ENCODE data around the gene GLB1L3. TPM values are rescaled to one million over a fixed set of nuclear protein-coding genes. Genes with fewer than 3 reads are reported as not detected.

The GLB1L3 gene
- total RNA-seq, 2 donors from 2014 or later: 2.3 to 7.1 TPM

DNA sequence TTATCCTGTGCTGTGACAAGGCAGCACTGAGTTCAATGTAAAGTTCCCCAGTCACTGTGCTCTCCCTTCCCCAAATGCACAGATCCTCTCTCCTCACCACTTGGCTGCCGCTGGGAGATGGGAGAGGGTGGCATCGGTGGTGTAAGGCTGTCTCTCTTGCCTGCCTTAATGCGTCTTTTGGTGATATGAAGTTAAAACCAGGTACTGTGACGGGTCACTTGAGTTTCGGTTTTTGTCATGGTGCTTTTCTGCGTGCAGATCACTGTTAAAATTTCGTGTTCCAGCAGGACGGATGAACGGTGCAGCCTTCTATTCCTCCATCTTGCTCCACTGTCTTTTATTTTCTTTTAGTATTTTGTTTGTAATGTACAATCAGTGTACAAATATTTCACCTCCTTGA, 74.2 kb downstream of the GLB1L3 start:
- Mint-ChIP-seq H3K9me3 (peaks cover 2% of the 10 kb centered on the region), H3K27ac (no peak overlapping the region), H3K27me3 (ENCODE audit: insufficient read depth) (no peaks in the 10 kb centered on the region), H3K4me1 (peaks cover 7% of the 10 kb centered on the region), H3K36me3 (ENCODE audit: low read depth) (peaks cover 2% of the 10 kb centered on the region), H3K4me3 (no peak overlapping the region)
- H3K4me1 ChIP-seq (ENCODE audit: control insufficient read depth, insufficient read depth, low read length): no peaks in the 10 kb centered on the region
- no peaks in the 10 kb centered on the region for H3K36me3 ChIP-seq (ENCODE audit: control insufficient read depth, insufficient read depth, low read length)
- no peak overlapping the region for H3K4me3 ChIP-seq (ENCODE audit: low read length)
- no peak overlapping the region for H3K27ac ChIP-seq (ENCODE audit: low read depth, low read length)
- 89 to 90% methylated on average over 4 to 9 of the region's 9 CpGs for WGBS, 2 experiments (ENCODE audit: insufficient coverage in 1 of 2, insufficient read length in 1 of 2)
- no peak for DNase-seq
- H3K9ac ChIP-seq (ENCODE audit: extremely low read depth, low read length, poor library complexity, severe bottlenecking): no peak overlapping the region
- TF ChIP-seq, protein P1, sequence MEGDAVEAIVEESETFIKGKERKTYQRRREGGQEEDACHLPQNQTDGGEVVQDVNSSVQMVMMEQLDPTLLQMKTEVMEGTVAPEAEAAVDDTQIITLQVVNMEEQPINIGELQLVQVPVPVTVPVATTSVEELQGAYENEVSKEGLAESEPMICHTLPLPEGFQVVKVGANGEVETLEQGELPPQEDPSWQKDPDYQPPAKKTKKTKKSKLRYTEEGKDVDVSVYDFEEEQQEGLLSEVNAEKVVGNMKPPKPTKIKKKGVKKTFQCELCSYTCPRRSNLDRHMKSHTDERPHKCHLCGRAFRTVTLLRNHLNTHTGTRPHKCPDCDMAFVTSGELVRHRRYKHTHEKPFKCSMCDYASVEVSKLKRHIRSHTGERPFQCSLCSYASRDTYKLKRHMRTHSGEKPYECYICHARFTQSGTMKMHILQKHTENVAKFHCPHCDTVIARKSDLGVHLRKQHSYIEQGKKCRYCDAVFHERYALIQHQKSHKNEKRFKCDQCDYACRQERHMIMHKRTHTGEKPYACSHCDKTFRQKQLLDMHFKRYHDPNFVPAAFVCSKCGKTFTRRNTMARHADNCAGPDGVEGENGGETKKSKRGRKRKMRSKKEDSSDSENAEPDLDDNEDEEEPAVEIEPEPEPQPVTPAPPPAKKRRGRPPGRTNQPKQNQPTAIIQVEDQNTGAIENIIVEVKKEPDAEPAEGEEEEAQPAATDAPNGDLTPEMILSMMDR (conservative IDR thresholded peaks at IDR 0.05): no peak
- no peaks in the 10 kb centered on the region for H3K9me3 ChIP-seq (ENCODE audit: control insufficient read depth, low read length)
- H3K27me3 ChIP-seq (ENCODE audit: control insufficient read depth, insufficient read depth, low read length, poor library complexity, severe bottlenecking): no peaks in the 10 kb centered on the region

DNA sequence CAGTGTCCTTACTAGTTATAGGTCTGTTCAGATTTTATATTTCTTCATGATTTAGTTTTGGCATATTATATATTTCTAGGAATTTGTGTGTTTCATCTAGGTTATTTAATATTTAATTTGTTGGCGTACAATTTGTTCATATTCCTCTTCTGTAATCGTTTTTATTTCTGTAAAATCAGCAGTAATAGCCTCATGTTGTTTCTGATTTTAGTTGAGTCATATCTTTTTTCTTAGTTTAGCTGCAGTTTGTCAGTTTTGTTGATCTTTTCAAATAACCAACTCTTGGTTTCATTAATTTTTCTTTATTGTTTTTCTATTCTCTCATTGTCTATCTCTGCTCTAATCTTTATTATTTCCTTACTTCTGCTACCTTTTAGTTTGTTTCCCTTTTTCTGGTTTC, 75.9 kb downstream of the GLB1L3 start:
- Histone ChIP-seq H3K4me1 (ENCODE audit: control insufficient read depth, insufficient read depth, low read length) (no peaks in the 10 kb centered on the region), H3K9ac (ENCODE audit: extremely low read depth, low read length, poor library complexity, severe bottlenecking) (no peak overlapping the region), H3K36me3 (ENCODE audit: control insufficient read depth, insufficient read depth, low read length) (no peaks in the 10 kb centered on the region), H3K4me3 (ENCODE audit: low read length) (no peak overlapping the region), H3K27ac (ENCODE audit: low read depth, low read length) (no peak overlapping the region), H3K9me3 (ENCODE audit: control insufficient read depth, low read length) (no peaks in the 10 kb centered on the region), H3K27me3 (ENCODE audit: control insufficient read depth, insufficient read depth, low read length, poor library complexity, severe bottlenecking) (no peaks in the 10 kb centered on the region)
- no peak overlapping the region for H3K27ac Mint-ChIP-seq
- DNase-seq: no peak
- H3K4me3 Mint-ChIP-seq: no peak overlapping the region
- TF ChIP-seq, protein P1 (conservative IDR thresholded peaks at IDR 0.05): no peak
- 93% methylated on average over 2 of the region's 2 CpGs; no CpG with 5 or more reads in 1 of the 2 experiments for WGBS, 2 experiments (ENCODE audit: insufficient coverage in 1 of 2, insufficient read length in 1 of 2)
- no peaks in the 10 kb centered on the region for H3K27me3 Mint-ChIP-seq (ENCODE audit: insufficient read depth)
- H3K4me1 Mint-ChIP-seq: peaks cover 7% of the 10 kb centered on the region
- peaks cover 2% of the 10 kb centered on the region for H3K9me3 Mint-ChIP-seq
- H3K36me3 Mint-ChIP-seq (ENCODE audit: low read depth): peaks cover 2% of the 10 kb centered on the region

DNA sequence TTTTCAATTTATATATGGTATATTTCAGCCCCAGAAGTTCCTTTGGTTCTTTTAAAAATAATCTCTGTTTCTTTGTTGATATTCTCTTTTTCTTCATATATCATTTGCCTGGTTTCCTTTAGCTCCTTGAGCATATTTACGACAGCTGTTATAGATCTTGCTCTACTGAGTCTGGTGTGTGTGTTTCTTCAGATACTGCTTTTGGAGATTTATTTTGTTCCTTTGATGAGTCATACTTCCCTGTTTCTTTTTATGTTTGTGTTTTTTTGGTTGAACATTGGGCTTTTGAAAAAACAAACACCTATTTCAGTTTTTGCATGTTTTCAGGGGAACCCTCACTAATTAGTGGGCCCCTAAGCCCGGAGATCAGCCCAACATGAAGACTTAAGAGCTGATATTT, 79.0 kb downstream of the GLB1L3 start:
- H3K4me1 ChIP-seq (ENCODE audit: control insufficient read depth, insufficient read depth, low read length): no peaks in the 10 kb centered on the region
- Mint-ChIP-seq H3K9me3 (peaks cover 2% of the 10 kb centered on the region), H3K27me3 (ENCODE audit: insufficient read depth) (peaks cover 5% of the 10 kb centered on the region), H3K36me3 (ENCODE audit: low read depth) (peaks cover 2% of the 10 kb centered on the region), H3K27ac (no peak overlapping the region), H3K4me1 (peaks cover 1% of the 10 kb centered on the region), H3K4me3 (no peak overlapping the region)
- no peak for DNase-seq
- no peaks in the 10 kb centered on the region for H3K36me3 ChIP-seq (ENCODE audit: control insufficient read depth, insufficient read depth, low read length)
- TF ChIP-seq, protein P1 (conservative IDR thresholded peaks at IDR 0.05): no peak
- no peak overlapping the region for H3K4me3 ChIP-seq (ENCODE audit: low read length)
- H3K27me3 ChIP-seq (ENCODE audit: control insufficient read depth, insufficient read depth, low read length, poor library complexity, severe bottlenecking): no peaks in the 10 kb centered on the region
- H3K27ac ChIP-seq (ENCODE audit: low read depth, low read length): no peak overlapping the region
- no peak overlapping the region for H3K9ac ChIP-seq (ENCODE audit: extremely low read depth, low read length, poor library complexity, severe bottlenecking)
- no peaks in the 10 kb centered on the region for H3K9me3 ChIP-seq (ENCODE audit: control insufficient read depth, low read length)
- 93% methylated on average over 2 of the region's 2 CpGs; no CpG with 5 or more reads in 1 of the 2 experiments for WGBS, 2 experiments (ENCODE audit: insufficient coverage in 1 of 2, insufficient read length in 1 of 2)

Data from endodermal cell (in vitro differentiated cells).